ENCODE measurements around the gene GALNT16.

DNA sequence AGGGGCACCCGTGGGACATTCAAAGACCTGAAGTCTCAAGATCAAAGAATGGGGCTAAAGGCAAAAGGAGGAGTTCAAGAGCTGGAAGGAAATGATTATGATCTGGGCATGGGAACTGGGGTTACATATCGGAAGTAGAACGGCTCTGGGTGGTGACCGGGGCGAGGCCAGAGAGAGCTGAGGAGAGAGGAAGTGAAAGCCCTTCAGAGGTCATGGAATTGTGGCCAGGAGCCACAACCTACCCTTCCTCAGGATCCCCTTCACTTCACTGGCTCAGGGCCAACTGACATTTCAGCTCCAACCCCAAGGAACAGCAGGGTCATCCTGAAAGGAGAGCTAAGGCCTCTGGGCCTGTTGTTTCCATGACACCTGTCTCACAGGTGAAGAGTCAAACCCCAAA is 57.8 kb downstream of the GALNT16 start:
- TF ChIP-seq, protein P1, sequence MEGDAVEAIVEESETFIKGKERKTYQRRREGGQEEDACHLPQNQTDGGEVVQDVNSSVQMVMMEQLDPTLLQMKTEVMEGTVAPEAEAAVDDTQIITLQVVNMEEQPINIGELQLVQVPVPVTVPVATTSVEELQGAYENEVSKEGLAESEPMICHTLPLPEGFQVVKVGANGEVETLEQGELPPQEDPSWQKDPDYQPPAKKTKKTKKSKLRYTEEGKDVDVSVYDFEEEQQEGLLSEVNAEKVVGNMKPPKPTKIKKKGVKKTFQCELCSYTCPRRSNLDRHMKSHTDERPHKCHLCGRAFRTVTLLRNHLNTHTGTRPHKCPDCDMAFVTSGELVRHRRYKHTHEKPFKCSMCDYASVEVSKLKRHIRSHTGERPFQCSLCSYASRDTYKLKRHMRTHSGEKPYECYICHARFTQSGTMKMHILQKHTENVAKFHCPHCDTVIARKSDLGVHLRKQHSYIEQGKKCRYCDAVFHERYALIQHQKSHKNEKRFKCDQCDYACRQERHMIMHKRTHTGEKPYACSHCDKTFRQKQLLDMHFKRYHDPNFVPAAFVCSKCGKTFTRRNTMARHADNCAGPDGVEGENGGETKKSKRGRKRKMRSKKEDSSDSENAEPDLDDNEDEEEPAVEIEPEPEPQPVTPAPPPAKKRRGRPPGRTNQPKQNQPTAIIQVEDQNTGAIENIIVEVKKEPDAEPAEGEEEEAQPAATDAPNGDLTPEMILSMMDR (IDR thresholded peaks at IDR 0.05) = no peak
- TF ChIP-seq EZH2phosphoT487 (IDR thresholded peaks at IDR 0.05) (no peak), EZH2 (IDR thresholded peaks at IDR 0.05) (no peak)
